Breast epithelium (tissue), 3 donors: Measurements from ENCODE around the gene INPP4A.

Experiments used
- CTCF ChIP-seq, 3 donors: fragments of 450-650 bp; IDR thresholded peaks; one replicate each; pipeline ENCODE4 v1.5.1; 2016 to 2017; ENCODE audit warnings: antibody characterized with exemption in 3 of 3, mild to moderate bottlenecking in 3 of 3, moderate library complexity in 3 of 3
- POLR2A ChIP-seq: fragments of 450-650 bp; IDR thresholded peaks from one replicate; pipeline ENCODE4 v1.6.1; 2016; ENCODE audit warnings: antibody characterized with exemption, mild to moderate bottlenecking, moderate library complexity
- POLR2AphosphoS5 ChIP-seq, 3 donors: sonication (generic); formaldehyde crosslinking; IDR thresholded peaks; one replicate each; pipeline ENCODE4 v1.6.1; 2017; ENCODE audit warnings: antibody characterized with exemption in 3 of 3

- TF ChIP-seq CTCF (IDR thresholded peaks at IDR 0.05) (no peak), POLR2A (no peak), POLR2AphosphoS5 (IDR thresholded peaks at IDR 0.05) (no peak)
Observed at GRCh38 chr2:98561902-98562695, 117.4 kb downstream of the INPP4A start.
